ENCODE measurements around the gene JAZF1.
A peak's percentile ranks its signal among the peaks of the same experiment; 100 is the strongest.

Gene JAZF1

DNA sequence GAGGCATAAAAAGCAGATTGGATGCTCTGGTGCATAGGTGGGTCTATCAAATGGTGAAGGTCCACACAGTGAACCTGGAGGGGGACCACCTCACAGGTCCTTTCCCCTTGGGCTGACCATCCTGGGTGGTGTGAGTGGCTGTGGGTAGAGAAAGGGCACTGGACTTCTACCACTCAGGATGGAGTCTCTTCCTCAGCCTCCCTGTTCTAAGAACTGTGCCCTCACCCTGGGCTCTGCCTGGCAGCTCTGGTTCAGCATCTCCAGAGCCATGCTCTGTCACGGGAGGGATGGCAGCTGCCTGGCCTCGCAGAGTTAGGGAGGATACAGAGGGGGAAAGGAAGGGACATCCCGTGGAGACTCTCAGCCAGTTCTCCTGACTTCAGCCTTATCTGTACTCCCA lies 318.8 kb downstream of the JAZF1 start:
- no peak for DNase-seq

DNA sequence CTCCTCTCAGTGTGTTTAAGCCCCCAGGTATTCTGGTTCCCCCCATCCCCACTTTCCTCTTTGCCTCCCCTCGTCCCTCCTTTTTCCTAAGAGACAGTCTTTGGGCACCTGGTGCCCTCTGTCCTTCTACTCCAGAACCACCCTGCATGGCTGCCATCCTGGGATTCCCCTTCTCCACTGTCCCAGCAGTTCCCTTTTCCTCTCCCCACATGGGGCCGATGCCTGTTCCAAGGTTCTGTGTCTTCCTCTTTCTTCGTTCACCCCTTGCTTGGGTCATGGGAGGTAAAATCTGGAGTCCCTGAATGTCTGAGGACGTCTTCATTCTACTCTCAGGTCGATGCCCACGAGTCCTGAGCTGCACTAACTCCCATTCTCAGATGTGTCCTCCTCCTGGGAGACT lies 319.8 kb downstream of the JAZF1 start:
- DNase-seq: no peak

DNA sequence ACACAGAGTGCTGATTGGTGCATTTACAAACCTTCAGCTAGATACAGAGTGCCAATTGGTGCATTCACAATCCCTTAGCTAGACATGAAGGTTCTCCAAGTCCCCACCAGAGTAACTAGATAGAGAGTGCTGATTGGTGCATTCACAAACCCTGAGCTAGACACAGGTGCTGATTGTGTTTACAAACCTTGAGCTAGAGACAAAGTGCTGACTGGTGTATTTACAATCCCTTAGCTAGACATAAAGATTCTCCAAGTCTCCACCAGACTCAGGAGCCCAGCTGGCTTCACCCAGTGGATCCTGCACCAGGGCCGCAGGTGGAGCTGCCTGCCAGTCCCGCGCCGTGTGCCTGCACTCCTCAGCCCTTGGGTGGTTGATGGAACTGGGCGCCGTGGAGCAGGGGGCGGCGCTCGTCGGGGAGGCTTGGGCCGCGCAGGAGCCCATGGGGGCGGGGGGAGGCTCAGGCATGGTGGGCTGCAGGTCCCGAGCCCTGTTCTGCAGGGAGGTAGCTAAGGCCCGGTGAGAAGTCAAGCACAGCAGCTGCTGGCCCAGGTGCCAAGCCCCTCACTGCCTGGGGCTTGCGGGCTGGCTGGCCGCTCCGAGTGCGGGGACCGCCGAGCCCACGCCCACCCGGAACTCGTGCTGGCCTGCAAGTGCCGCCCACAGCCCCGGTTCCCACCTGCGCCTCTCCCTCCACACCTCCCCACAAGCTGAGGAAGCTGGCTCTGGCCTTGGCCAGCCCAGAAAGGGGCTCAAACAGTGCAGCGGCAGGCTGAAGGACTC lies 323.7 kb downstream of the JAZF1 start:
- DNase-seq: peak; percentile 26

DNA sequence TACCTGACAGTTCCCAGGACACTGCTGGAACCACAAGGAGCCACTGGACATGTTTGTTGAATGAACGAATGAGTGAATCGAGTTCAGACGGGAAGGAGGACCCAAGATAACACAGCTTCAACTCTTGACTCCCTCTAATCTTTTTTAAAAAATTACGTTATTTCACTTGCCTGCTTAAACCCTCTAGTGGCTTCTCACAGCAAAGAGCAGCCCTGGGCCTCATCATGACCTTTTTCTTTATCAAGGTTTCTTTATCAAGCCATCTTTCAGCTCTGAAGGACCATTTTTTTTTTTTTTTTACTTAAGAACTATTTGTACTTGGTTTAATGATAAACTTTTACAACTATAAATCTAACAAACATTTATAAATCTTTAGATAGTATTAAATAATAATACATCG lies 330.1 kb downstream of the JAZF1 start:
- DNase-seq: no peak

DNA sequence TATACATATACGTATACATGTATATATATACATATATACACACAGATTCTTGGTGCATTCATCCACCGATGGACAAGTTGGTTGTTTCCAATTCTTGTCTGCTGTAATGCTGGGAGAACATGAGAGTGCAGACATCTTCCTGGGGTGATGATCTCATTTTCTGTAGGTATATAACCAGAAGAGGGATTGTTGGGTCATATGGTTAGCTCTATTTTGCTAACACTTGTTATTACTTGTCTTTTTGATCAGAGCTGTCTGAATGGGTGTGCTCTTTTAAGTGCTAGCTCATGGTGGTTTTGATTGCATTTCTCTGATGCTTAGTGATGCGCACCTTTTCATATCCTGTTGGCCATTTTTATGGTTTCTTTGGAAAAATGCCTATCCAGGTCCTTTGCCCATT lies 334.2 kb downstream of the JAZF1 start:
- DNase-seq: no peak

DNA sequence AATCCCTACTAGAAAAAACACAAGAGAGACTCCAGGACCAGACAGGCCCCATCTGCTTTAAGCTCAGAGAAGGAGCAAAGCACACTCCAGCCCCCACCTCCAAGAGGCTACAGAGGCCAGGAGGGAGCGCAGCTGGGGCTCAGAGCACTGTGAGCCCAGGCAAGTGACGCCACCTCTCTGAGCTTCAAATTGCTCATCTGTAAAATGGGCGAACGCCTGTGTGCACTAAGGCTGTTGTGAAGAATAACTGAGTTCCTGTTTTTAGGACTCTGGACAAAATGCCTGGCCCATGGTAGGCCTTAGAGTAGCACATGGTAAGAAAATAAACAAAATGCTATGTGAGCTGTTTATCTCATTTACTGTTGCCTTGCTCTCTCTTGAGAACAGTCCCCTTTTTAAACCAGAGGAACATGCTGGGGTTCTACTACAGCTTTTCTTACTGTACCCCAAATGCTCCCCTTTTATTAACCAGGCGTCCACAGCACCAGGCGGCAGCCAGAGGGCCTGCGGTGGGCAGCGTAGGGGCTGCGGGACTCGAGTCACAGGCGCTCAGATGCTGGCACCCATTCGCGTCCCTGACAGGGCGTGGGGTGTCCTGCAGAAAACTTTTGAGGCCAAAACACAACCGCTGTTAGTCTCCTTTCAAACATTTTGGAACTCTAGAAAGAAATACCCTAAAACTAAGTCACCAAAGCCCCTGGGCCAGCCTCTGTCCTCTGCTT lies 336.9 kb downstream of the JAZF1 start:
- no peak for DNase-seq

DNA sequence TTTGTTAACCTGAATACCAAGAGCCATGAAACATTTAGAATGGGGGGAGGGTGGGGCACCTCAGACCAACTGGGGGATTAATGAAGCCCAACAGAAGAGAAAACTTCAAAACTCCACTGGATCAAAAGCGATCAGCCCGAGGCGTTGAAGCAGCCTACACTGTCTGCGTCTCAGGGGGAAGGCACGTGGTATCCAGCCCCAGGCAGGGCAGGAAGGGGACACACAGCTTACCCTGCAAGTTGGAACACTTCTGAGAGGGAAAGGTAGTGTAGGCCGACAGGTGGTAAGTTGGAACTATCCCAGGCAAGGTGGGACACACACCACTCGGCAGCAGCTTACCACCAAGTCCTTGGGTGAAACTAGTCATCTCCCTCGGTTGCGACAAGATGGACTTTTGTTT lies 337.7 kb downstream of the JAZF1 start:
- DNase-seq: no peak

DNA sequence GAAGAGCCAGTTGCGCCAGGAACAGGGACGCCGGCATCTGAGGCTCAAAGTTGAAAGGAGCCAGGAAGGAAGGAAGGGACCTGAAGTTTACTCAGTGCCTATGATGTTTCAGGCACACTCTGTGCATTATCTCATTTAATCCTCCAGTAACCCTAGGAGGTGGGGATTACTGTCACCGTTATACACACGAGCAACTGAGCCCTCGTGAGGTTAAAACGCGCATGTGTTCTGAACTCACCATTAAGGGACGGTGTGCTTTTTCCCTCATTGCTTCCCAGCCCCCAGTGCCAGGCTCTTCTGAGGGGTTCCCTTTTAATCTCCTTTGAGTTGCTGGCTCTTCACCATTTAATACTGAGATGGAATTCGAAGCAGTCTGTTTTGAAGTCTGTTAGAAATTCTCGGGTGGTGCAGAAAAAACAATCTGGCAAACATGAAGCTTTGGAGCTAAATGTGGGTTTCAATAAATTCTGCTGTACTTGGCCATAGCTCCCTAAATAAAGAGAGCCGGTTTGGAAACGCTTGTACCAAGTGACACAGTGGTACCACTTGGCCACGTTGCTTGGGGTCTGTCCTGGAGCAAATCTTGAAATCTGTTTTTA lies 338.4 kb downstream of the JAZF1 start:
- DNase-seq: no peak

DNA sequence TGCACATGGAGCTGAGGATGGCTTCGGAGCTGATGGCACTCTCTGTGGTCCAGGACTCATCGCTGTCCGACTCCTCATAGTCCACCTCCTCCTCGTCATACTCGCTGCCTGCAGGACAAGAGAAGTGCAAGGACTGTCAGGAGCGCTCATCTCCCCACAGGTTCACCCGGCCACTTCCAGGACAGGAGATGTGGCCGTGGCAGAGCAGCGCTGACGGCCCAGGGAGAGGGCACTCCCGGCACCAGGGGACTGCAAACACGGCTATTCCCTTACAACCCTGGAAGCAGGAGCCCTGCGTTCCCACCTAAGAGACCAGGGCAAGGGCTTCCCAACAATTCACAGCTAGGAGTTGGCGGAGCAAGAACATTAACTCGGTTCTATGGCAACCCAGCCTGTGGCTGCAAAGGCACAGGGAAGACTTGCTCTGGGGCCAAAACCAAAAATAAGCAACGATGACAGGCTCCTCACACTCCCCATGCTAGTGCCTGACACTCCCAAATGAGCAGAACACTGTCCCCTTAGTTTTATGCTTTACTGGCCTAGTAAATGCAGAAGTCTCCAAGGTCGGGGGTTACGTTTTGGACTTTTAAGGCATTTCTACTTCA lies 339.7 kb downstream of the JAZF1 start:
- DNase-seq: no peak

DNA sequence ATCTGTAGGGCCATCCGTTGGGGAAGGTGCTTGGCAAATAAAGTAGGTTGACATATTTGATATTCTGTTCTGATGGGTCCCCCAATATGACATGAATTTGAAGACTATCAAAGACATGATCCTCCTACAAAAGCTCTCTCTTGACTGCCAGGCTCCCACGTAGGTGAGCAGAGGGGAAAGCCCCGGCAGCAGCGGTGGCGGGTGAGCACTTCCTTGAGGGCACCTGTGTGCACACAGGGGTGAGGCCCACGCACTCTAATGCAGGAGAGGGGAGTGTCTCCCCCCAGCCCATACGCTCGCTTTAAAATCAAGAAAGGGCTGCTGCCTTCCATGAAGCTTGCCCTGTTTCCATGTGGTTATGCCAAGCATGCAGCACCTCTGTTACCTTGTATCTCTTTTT lies 340.3 kb downstream of the JAZF1 start:
- DNase-seq: no peak

DNA sequence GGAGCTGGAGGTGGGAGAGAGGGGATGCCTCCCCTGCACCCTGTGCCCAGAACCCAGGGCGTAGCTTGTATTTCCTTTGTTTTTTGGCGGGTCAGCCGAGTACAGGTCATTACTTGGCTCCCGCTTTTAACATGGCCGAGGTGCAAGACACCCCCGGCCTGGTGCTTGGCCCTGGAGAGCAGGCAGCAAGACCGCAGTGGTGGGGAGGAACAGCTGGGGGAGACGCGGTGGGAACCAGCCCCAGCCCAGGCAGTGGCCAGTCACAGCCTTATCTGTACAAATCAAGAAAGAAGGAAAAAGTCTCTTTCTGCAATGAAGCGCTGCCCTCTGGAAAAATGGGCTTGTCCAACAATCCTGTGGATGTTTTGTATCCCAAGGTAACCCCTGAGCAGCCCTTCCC lies 341.5 kb downstream of the JAZF1 start:
- no peak for DNase-seq

DNA sequence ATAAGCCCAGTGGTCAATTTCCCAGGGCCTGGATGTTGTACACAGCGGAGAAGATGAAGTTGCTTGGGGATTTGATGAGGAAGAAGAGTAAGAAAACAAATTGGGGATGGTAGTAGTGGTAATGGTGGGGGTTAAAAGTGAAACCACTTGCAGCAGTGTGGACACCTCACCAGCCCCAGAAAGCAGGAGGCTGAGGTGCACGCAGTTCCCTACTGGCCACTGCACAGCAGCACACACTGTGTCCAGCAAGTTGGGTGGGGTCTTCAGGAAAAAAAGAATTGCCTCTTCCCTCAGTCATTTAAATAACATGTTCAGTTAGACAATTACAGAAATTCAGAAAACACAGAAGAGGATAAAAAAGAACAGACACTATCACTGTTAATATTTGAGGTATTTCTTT lies 344.1 kb downstream of the JAZF1 start:
- DNase-seq: no peak

DNA sequence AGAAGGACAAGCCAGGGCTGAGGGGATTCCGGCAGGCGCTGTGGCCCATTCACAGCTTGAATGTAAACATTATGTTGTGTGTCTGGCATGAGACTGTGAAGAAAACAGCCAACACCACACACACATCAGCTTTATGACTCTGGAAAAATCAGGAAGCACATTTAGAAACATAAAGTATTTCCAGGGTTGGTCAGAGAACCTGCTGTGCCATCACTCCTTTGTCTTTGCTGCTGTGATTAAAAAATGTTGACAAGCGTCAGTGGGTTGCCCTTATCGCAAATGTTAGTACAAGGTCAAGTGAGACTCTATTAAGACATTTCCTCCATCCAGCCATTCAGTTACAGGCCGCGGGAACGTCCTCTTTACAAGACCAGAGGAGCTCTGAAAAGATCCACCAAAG lies 345.2 kb downstream of the JAZF1 start:
- no peak for DNase-seq

DNA sequence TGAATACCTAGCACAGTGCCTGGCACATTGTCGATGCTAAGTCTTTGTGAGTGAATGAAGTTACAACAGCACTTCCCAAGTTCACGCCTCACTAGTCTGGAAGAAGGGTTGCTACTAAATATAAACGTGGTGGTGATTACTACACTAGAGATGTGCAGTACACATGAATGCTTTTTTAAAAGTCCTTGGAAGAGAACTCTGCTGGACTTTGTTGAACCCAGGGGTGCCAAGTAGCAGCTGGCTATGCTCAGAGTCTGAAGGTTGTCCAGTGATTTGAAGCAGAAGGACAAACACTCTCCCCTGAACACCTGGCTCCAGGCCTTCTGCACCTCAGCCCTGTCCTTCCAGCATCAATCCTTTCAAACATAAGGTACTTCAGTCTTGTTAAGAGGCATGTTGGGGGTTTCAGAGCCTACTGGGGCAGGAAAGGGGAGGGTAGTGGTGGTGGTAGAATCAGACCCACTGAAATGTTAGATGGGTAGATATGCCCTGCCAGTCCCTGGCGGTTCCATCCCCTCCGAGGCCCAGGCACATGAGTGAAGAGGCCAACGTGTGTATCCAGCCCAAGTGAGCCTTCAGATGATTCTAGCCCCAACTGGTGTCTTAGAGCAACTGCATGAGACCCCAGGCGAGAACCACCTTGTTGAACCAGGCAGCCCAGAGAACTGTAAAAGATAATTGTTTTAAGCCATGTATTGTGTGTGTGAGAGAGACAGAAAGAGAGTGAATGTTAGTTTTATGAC lies 346.2 kb downstream of the JAZF1 start:
- DNase-seq: no peak

DNA sequence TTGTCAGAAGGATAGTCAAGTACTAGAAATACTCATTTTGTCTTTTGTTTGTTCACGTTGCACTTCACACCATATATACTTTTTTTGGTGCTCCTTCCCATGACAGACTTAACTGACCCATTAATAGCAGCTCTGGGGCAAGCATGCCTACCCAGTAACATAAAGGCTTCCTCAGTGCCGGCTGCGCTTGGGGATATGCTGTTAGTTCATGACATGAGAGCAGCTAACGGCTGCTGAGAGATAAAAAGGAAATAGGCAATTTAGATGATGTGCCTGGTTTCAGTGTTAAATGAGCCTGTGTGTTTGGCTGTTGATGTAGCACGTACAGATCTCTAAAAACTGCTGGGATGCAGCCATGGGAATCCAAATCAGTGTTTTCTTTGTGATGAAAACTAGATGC lies 354.2 kb downstream of the JAZF1 start:
- DNase-seq: no peak

DNA sequence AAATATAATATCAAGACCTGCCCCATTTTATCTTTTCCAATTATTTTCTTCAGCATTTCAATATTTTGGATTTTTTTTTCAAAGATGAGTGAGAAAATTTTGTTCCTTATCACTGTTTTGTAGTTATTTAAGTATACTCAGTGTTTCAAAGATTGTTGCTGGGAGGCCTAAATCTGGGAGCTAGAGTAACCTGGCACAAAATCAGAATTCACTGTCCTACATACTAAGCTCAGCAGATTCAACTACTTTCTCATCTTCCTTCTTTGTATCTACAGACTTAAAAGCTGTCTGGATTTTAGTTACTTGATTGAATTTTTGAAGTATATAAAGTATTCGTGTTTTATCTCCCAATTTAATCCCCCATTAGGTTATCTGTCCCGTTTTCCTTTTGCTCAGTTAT lies 354.7 kb downstream of the JAZF1 start:
- no peak for DNase-seq

DNA sequence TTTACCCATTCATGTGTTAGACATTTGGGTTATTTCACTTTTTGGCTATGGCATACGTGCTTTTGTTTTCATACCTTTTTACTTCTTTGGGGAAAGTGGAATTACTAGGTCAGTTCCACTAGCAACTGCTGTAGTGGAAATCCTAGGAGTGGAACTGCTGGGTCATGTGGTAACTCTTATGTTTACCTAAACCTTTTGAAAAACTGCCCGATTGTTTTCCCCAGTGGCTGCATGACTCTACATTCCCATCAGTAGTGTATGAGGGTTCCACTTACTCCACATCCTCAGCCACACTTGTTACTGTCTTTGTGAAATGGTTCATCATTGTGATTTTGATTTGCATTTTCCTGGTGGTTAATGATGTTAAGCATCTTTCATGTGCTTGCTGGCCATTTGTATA lies 358.4 kb downstream of the JAZF1 start:
- DNase-seq: no peak

DNA sequence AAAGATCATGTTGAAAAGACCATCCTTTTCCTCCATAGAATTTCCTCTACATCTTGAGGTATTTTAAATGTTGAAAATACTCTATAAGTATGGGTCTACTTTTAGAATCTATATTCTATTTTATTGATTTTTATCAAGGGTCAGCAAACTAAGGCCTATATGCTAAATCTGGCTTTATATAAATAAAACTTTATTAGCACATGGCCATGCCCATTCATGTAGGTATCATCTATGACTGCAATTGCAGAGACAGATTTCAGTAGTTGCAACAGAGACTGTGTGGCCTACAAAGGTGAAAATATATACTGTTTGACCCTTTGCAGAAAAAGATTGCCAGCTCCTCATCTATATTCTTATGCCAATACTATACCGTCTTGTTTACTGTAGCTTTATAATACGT lies 367.9 kb downstream of the JAZF1 start:
- no peak for DNase-seq

DNA sequence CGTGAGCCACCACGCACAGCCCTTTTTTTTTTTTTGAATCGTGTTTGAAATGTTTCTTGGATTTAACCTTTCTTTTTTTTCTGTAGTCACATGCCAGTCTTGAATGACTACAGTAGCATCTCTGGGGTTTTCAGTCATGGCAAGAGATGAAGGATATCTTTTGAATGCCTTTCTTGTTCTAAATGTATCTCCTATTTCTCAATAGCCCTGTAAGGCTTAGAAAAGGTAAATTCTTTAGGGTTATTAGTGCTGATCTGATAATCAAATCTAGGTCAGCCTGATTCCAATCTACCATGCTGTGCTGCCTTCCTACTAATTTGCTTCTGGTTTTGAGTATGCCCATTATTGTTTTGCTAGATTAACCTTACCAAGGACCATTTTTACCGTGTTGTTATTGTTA lies 370.4 kb downstream of the JAZF1 start:
- no peak for DNase-seq

DNA sequence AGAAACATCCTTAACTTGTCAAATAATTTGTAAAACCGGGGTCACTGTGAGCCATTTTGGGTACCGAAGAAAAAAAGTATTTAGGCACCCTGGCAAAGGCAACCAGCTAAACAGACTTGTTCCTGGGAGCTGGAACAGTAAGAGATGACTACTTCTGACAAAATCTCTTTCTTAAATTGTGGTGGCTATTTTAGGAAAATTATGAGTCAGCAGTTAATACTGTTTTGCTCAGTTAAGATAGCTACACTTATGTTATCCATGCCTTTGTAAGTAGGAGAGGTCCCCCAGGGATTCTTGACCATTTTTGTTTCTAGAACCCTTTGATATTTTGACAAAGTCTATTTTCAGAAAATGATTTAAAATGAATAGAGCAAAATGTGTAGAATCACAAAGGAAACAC lies 372.0 kb downstream of the JAZF1 start:
- DNase-seq: no peak

DNA sequence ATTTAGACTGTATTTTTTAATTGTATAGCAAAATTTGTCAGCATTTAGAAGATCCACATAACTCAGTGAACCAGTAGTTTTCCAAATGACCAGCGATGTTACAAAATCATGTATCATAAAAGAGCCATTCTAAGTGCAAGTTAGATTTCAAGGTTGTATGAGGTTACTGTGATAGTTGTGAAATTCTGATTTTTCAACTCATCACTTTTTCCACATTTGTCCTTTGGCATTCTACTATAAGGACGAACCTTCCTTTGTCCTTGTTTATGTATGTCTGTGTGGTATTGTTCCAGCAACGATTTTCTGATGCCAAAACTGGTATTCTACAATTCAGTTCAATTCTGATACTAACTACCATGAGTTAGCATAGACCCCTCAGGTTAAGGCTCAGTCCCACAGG lies 376.5 kb downstream of the JAZF1 start:
- no peak for DNase-seq

DNA sequence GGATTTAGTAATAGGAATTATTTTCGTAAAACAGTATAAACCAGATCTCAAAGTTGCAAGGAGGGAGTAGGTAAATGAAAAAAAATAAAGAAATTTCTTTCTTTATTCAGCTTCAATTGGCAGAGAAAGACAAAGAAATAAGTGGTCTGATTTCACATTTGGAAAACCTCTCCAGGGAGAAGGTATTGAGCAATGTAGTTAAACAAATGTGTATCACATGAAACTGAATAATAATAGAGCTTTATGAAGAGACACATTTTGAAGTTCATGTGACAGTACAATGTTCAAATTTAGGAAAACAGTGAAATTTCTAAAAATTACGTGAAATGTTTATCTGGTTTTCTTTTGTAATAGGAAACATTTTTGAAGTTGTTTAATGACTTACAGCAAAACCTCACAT lies 377.6 kb downstream of the JAZF1 start:
- no peak for DNase-seq

DNA sequence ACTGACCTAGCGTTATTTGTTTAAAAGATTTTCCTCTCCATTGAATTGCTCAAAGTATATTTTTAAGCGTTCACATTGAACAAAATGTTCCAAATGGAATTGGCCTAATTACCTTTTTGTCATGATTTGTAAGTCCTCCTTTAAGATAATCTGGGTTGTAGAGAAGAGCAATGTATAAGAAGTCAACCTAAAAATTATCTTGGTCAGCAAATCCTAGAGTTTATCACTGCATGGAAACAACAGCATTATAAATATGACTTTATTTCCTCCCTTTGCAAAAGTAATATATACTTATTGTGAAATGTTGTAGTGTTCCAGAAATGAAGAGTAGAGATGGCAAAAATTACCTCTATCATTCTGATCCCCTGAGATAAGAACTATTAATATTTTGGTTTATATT lies 381.4 kb downstream of the JAZF1 start:
- no peak for DNase-seq
